Measurements from ENCODE around the gene NETO1. TPM values are rescaled to one million over a fixed set of nuclear protein-coding genes. Genes with fewer than 3 reads are reported as not detected.

NETO1 gene
- total and polyA plus RNA-seq, 5 donors: 0.57 to 1.9 (median 1.0) TPM

Small RNAs within 50 kb of the gene (microRNA-seq; reads per million reads assigned to microRNA genes)
- 0 reads per million in 2 donors for gene MIR548AV

All from right cardiac atrium (tissue), 5 donors.